Measurements from ENCODE around the gene ADCY9.

ADCY9 gene

DNA sequence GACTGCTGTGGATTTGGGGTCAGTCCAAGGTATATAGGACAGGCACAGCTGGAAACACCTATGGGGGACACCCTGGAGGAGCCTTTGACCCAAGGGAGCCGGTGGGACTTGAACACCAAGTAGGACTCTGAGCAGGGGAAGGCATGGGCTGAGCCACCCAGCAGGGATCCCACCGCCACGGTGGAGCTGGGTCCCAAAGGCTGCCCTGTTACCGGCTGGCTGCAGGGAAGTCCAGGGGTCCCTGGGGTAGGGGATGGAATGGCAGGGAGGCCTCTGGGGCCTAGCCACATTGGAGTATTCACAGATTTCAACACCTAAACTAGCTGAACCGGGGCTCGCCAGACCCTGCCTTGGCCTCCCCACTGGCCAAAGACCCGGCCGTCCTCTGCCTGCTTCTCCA lies 196.0 kb downstream of the ADCY9 start:
- DNase-seq = no peak

DNA sequence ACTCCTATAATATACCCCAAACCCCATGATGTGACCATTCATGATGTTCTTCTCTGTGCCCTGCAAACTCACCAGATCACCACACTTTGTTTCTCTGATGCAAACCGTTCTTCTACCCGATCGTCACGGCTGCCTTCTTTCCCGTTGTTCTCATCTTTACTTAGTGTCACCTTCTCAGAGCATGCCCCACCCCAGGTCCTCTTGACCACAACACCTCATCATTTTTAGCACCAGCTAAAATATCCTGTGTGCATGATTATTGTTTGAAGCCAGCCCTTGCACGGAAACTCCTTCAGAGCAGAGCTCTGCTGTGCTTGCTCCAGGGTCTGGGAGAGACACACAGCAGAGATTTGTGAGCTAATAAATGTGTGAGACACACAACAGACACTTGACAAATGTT lies 196.8 kb downstream of the ADCY9 start:
- DNase-seq = no peak

DNA sequence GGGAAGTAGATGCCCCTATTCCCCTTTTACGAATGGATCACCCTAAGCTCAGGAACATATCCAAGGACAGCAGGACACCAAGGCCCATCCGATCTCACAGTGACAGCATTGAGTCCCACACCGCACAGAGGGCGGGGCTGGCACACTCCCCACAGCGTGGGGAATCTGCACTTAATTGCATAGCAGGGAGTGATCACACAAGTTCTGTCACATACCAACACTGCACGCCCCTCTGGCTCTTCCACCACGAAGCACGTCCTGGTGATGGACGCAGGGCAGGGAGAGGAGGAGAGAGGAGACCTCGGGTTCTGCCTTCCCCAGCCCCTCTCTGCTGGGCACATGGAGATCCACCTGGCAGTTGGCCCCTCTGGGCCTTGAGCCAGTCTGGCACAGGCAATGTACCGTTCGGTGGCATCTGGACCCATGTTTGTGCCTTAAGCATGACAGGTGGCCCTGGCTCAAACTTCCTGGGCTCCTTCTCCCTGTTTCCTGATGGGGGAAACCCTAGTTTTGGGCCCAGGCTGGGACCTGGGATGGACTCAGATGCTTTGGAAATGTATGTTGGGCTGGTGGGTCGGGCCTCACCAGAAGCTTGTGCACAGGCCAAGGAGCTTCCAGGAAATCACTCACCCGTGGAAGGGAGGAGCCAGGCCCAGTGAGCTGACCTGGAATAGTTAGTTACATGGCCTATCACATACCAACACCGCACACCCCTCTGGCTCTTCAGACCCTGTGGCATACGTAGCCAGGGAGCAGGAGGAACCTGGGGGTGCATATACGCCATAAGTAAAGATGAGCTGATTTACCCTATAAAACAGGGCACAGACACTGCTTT lies 200.6 kb downstream of the ADCY9 start:
- DNase-seq = no peak

DNA sequence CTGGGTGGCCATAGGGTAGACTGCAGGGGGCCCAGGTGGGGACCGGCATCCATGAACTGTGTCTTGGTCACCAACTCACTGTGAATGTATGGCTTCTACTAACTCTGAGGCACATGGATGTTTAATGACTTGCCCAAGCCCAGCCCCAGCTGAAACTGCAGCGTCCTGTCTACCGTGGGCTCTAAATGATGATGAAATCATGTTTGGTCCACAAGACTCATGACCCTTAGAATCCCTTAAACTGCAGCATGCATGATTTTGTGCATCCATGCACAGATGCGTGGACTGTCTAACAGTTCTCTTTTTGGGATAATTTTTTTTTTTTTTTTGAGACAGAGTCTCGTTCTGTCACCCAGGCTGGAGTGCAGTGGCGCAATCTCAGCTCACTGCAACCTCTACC lies 203.3 kb downstream of the ADCY9 start:
- DNase-seq = no peak

Measured in hypothalamus (tissue), 51 donors.